ENCODE measurements around the gene NXPH1. TPM values are rescaled to one million over a fixed set of nuclear protein-coding genes. Genes with fewer than 3 reads are reported as not detected.

Gene NXPH1
- total and polyA plus RNA-seq, 9 of the 15 experiments (the other 6 are each of a cell fraction or from before 2014, with no cell fraction given) = 0.16 TPM; not detected in 8

- no peak for FAIRE-seq
- no TSS peak for BruUV-seq (replicated peaks)
- Histone ChIP-seq H3K36me3 (ENCODE audit: control insufficient read depth, insufficient read depth, low read length) (no peaks in the 10 kb centered on the region), H3K4me2 (ENCODE audit: insufficient read depth, low read length) (no peak overlapping the region), H3K79me2 (ENCODE audit: control insufficient read depth, insufficient read depth, low read length) (no peaks in the 10 kb centered on the region), H3K4me1 (replicated peaks in 1 of 2; ENCODE audit: control insufficient read depth in 2 of 2, insufficient read depth in 2 of 2, low read length in 2 of 2) (no peaks in the 10 kb centered on the region), H3K9me1 (ENCODE audit: control insufficient read depth, insufficient read depth, low read length) (no peaks in the 10 kb centered on the region), H3K9ac (ENCODE audit: insufficient read depth in 1 of 2, low read depth in 2 of 2, low read length in 2 of 2) (no peak overlapping the region), H3K27me3 (ENCODE audit: control insufficient read depth in 2 of 2, insufficient read depth in 2 of 2, low read length in 2 of 2) (no peaks in the 10 kb centered on the region; a peak in 2 of 5 replicates), H3K9me3 (replicated peaks; ENCODE audit: control insufficient read depth, insufficient read depth, low read depth, low read length) (no peaks in the 10 kb centered on the region), H4K20me1 (replicated peaks; ENCODE audit: control insufficient read depth, insufficient read depth, low read length) (no peaks in the 10 kb centered on the region), H3K4me3 (no peak overlapping the region), H3K27ac (ENCODE audit: extremely low read depth, low read depth, low read length) (no peak overlapping the region), H2AFZ (ENCODE audit: low read depth, low read length) (no peak overlapping the region)
- intact Hi-C loops (cut with micrococcal nuclease) (no loop called here), in situ Hi-C loops (cut with MboI) (loop anchor here (25.0 kb wide), 1 partner anchor 1999 kb away; no protein-coding TSS in a partner anchor)
- WGBS (ENCODE audit: insufficient coverage, low coverage, missing lambda C conversion rate) = 4% methylated on average over 4 of the region's 4 CpGs
- TF ChIP-seq OTX1 (CRISPR knock-in tag; IDR thresholded peaks at IDR 0.05) = no peak
- TF ChIP-seq SPI1 (IDR thresholded peaks at IDR 0.05; ENCODE audit: borderline replicate concordance, low read depth, low read length) = 0 out of 2 replicates have a peak, but pooled peaks have one; percentile 14
- no peak for DNase-seq (ENCODE audit: extremely low read depth in 1 of 4, low spot score in 3 of 4)
- POLR2A ChIA-PET = no interaction called here
- CTCF ChIA-PET (ENCODE audit: low intra/inter-chr PET ratio) = no interaction called here
- no peak for ATAC-seq
Measured at GRCh38 chr7:8413600-8413999, 19.8 kb upstream of the NXPH1 start.

DNA sequence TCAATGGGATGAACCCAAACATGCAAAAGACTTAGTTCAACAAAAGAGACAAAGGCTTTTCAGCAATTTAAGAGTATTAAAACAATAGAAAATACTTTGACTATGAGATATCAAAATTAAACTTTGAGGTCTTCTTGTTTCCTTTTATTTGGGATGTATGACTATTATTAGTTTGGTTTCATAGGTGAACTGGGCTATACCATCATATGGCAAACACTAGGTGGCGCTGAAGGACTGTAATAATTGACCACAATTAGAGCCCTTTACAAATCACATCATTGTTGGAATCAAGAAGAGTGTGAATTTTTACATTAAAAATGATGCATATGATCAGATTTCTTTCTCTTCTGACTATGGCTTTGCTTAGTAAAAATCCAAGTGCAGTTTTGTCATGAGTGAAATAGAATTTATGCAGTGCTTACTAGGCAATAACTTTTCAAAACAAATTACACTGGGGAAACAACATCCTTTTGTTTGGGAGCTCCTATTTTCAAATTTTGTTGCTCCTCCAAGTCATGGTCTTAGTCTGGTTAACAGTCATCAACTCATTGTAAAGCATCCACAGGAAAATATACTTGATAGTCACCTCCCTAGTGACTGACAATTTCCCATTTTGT is 14.7 kb upstream of the NXPH1 start:
- H3K4me2 ChIP-seq (ENCODE audit: insufficient read depth, low read length) = no peak overlapping the region
- H2AFZ ChIP-seq (ENCODE audit: low read depth, low read length) = no peak overlapping the region
- DNase-seq (ENCODE audit: extremely low read depth in 1 of 4, low spot score in 3 of 4) (peak; percentile 56 to 80 (median 60)), ATAC-seq (peak; percentile 95), FAIRE-seq (peak; percentile 91)
- no peaks in the 10 kb centered on the region for H3K36me3 ChIP-seq (ENCODE audit: control insufficient read depth, insufficient read depth, low read length)
- no peak overlapping the region for H3K9ac ChIP-seq (ENCODE audit: insufficient read depth in 1 of 2, low read depth in 2 of 2, low read length in 2 of 2)
- H3K79me2 ChIP-seq (ENCODE audit: control insufficient read depth, insufficient read depth, low read length) = no peaks in the 10 kb centered on the region
- POLR2A ChIA-PET = no interaction called here
- CTCF ChIA-PET (ENCODE audit: low intra/inter-chr PET ratio) = no interaction called here
- 0% methylated on average over 1 of the region's 1 CpG for WGBS (ENCODE audit: insufficient coverage, low coverage, missing lambda C conversion rate)
- H3K4me3 ChIP-seq = no peak overlapping the region
- H4K20me1 ChIP-seq (replicated peaks; ENCODE audit: control insufficient read depth, insufficient read depth, low read length) = no peaks in the 10 kb centered on the region
- BruUV-seq (replicated peaks) = no TSS peak
- H3K27me3 ChIP-seq (ENCODE audit: control insufficient read depth in 2 of 2, insufficient read depth in 2 of 2, low read length in 2 of 2) = no peaks in the 10 kb centered on the region; a peak in 2 of 5 replicates
- in situ Hi-C loops (cut with MboI) = loop anchor here (25.0 kb wide), 1 partner anchor 1994 kb away; no protein-coding TSS in a partner anchor
- H3K9me1 ChIP-seq (ENCODE audit: control insufficient read depth, insufficient read depth, low read length) = no peaks in the 10 kb centered on the region
- no peaks in the 10 kb centered on the region for H3K9me3 ChIP-seq (replicated peaks; ENCODE audit: control insufficient read depth, insufficient read depth, low read depth, low read length)
- H3K27ac ChIP-seq (ENCODE audit: extremely low read depth, low read depth, low read length) = no peak overlapping the region
- intact Hi-C loops (cut with micrococcal nuclease) = loop anchor here (1.0 to 2.0 kb wide), 2 partner anchors 673 to 1994 kb away; no protein-coding TSS in a partner anchor
- no peaks in the 10 kb centered on the region for H3K4me1 ChIP-seq (replicated peaks in 1 of 2; ENCODE audit: control insufficient read depth in 2 of 2, insufficient read depth in 2 of 2, low read length in 2 of 2)
- TF ChIP-seq SMC3 (conservative IDR thresholded peaks at IDR 0.05; ENCODE audit: insufficient read depth, low read depth, low read length) = peak; percentile 60
- peak in 1 of 2 experiments; percentile 21; a peak in 1 of 4 replicates for TF ChIP-seq MAZ (CRISPR knock-in tag; conservative IDR thresholded peaks at IDR 0.05 in 1 of 2, IDR thresholded peaks at IDR 0.05 in 1 of 2)
- peak; percentile 52; the same call in 1 of the 2 replicates for TF ChIP-seq DEAF1 (CRISPR knock-in tag; IDR thresholded peaks at IDR 0.05)
- TF ChIP-seq RBBP5 (IDR thresholded peaks at IDR 0.05; ENCODE audit: borderline replicate concordance, insufficient read depth, low read length, poor library complexity, severe bottlenecking) = no peak
- TF ChIP-seq, protein P1, sequence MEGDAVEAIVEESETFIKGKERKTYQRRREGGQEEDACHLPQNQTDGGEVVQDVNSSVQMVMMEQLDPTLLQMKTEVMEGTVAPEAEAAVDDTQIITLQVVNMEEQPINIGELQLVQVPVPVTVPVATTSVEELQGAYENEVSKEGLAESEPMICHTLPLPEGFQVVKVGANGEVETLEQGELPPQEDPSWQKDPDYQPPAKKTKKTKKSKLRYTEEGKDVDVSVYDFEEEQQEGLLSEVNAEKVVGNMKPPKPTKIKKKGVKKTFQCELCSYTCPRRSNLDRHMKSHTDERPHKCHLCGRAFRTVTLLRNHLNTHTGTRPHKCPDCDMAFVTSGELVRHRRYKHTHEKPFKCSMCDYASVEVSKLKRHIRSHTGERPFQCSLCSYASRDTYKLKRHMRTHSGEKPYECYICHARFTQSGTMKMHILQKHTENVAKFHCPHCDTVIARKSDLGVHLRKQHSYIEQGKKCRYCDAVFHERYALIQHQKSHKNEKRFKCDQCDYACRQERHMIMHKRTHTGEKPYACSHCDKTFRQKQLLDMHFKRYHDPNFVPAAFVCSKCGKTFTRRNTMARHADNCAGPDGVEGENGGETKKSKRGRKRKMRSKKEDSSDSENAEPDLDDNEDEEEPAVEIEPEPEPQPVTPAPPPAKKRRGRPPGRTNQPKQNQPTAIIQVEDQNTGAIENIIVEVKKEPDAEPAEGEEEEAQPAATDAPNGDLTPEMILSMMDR (IDR thresholded peaks at IDR 0.05 in 2 of 3, conservative IDR thresholded peaks at IDR 0.05 in 1 of 3; ENCODE audit: insufficient read depth in 2 of 3, low read depth in 1 of 3, low read length in 3 of 3) = peak; percentile 48 to 84 (median 68); a peak in 5 of 6 replicates
- no peak for TF ChIP-seq ZNF184 (CRISPR knock-in tag; IDR thresholded peaks at IDR 0.05)
- peak; percentile 78 to 90 for TF ChIP-seq RAD21 (CRISPR knock-in tag; conservative IDR thresholded peaks at IDR 0.05 in 1 of 2, IDR thresholded peaks at IDR 0.05 in 1 of 2)
- no peak for TF ChIP-seq ERF (CRISPR knock-in tag; IDR thresholded peaks at IDR 0.05)
